Neuron (in vitro differentiated cells): ENCODE measurements around the gene FBXO21.

ENCODE experiments used
- H2AFZ ChIP-seq: one replicate; pipeline ENCODE4 v1.6.1; 2013; ENCODE audit warnings: low read depth, mild to moderate bottlenecking, inconsistent platforms, low read length, moderate library complexity
- H3K27me3 ChIP-seq: one replicate; pipeline ENCODE4 v1.6.1; 2013; ENCODE audit warnings: low read length; ENCODE audit not compliant: insufficient read depth
- H3K36me3 ChIP-seq: one replicate; pipeline ENCODE4 v1.6.1; 2013; ENCODE audit warnings: low read length; ENCODE audit not compliant: insufficient read depth
- H3K4me1 ChIP-seq: one replicate; pipeline ENCODE4 v1.6.1; 2013; ENCODE audit warnings: low read length; ENCODE audit not compliant: insufficient read depth
- H3K4me3 ChIP-seq: 2 replicates; pipeline ENCODE4 v1.5.1; 2013; ENCODE audit warnings: mild to moderate bottlenecking, low read length, moderate library complexity
- H3K9me3 ChIP-seq: one replicate; pipeline ENCODE4 v1.6.1; 2013; ENCODE audit warnings: low read length

FBXO21 gene

DNA sequence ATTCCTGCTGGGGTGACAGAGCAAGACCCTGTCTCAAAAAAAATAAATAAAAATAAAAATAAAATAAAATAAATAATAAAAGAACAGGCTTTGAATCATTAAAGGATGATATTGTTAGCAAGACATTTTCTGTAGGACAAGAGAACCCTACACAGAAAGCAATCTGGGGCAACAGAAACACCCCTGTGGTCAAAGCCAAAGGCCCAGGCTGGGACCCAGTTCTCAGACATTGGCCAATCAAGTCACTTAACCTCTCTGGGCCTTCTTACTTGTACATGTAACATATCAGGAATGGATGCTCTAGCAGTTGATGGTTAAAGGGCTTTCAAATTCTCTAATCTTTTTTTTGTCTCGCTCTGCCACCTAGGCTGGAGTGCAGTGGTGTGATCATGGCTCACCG, 55.5 kb downstream of the FBXO21 start:
- Histone ChIP-seq H3K4me1 (no peaks in the 10 kb centered on the region), H3K9me3 (no peaks in the 10 kb centered on the region), H3K36me3 (no peaks in the 10 kb centered on the region), H2AFZ (no peak overlapping the region), H3K27me3 (no peaks in the 10 kb centered on the region), H3K4me3 (no peak overlapping the region)

DNA sequence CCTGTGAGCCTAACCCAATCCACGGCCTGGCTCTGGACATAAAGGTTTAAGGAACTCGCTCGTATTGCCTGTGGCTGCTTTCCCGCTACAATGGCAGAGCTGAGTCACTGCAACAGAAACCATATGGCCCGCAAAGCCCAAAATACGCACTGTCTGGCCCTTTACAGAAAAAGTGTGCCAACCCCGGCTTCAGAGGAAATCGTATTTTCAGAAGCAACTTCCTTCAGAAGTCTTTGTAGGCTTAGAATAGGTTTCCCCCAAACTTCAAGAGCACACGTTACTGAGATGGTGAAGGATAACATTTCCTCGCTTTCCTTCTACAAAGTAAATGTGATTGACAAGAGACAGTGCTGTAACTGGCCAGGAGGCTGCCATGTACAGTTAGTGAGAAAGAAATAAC, 56.2 kb downstream of the FBXO21 start:
- Histone ChIP-seq H3K4me1 (no peaks in the 10 kb centered on the region), H3K36me3 (no peaks in the 10 kb centered on the region)

DNA sequence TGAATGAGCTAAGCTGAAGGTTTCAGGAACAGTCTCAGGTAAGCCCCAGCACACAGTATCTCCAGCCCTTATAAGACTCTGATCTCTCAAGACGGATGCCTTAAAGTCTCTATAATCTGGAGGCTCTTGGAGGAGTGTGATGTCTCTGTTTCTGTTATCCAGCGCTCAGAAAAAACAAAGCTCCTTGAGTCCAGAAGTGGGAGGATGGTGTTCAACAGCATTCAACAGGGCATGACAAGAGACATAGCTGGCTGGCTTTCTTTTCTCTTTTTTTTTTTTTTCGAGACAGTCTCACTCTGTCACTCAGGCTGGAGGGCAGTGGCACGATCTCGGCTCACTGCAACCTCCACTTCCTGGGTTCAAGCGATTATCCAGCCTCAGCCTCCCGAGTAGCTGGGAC, 59.5 kb downstream of the FBXO21 start:
- Histone ChIP-seq H2AFZ (no peak overlapping the region), H3K4me3 (no peak overlapping the region), H3K4me1 (no peaks in the 10 kb centered on the region), H3K27me3 (no peaks in the 10 kb centered on the region), H3K36me3 (no peaks in the 10 kb centered on the region), H3K9me3 (no peaks in the 10 kb centered on the region)

More for the DNA sequence above, 56.2 kb downstream of the FBXO21 start:
- Histone ChIP-seq H3K27me3 (no peaks in the 10 kb centered on the region), H2AFZ (no peak overlapping the region), H3K4me3 (no peak overlapping the region), H3K9me3 (no peaks in the 10 kb centered on the region)

DNA sequence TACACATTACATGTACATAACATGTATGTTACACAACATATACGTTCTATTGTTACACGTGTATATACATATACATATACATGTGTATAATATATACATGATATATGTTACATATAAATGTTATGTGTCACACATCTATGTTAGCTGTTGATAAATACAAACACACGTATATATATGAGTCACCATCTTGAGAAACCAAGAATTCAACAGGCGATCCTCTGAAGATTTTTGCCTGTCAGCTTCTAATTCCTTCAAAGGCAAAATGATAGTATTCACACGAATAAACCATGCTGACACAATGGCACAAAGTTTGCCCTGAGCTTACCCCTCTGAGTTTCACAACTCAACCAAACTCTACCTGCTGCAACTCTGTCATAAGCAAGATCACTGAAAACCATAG, 60.9 kb downstream of the FBXO21 start:
- H3K4me1 ChIP-seq = peaks cover 2% of the 10 kb centered on the region
- H2AFZ ChIP-seq = no peak overlapping the region
- H3K9me3 ChIP-seq = no peaks in the 10 kb centered on the region
- no peaks in the 10 kb centered on the region for H3K27me3 ChIP-seq
- H3K4me3 ChIP-seq = no peak overlapping the region
- H3K36me3 ChIP-seq = no peaks in the 10 kb centered on the region

DNA sequence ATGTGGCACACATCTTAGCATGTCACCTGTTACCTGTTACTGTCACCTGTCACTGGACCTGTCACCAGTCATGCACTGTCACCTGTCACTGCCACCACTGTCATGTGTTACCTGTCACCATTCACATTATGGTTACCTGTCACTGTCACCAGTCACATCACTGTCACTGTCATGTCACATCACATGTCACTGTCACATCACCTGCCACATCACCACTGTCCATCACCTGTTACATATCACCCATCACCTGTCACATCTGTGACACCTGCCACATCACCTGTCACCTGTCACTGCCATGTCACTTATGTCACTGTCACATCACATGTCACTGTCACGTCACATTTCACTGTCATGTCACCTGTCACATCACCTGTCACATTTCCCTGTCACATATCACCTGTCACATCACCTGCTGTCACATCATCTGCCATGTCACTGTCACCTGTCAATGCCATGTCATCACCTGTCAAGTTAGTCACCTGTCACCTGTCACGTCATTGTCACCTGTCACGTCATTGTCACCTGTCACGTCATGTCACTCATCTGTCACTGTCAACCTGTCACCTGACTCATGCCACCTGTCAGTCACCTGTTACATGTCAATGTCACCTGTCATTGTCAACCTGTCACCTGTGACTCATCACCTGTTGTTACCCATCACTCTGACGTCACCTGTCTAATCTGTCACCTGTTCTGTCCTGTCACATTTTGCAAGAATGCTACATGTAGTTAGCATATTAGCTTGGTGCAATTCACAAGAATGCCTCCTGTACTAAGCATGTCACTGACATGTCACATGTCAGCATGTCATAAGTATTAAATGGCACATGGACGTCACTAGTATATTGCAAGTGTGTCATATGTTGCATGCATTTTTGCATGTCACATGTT, 62.1 kb downstream of the FBXO21 start:
- H3K36me3 ChIP-seq = no peaks in the 10 kb centered on the region
- peaks cover 2% of the 10 kb centered on the region for H3K4me1 ChIP-seq
- no peak overlapping the region for H3K4me3 ChIP-seq
- H3K27me3 ChIP-seq = no peaks in the 10 kb centered on the region
- no peak overlapping the region for H2AFZ ChIP-seq
- H3K9me3 ChIP-seq = no peaks in the 10 kb centered on the region

DNA sequence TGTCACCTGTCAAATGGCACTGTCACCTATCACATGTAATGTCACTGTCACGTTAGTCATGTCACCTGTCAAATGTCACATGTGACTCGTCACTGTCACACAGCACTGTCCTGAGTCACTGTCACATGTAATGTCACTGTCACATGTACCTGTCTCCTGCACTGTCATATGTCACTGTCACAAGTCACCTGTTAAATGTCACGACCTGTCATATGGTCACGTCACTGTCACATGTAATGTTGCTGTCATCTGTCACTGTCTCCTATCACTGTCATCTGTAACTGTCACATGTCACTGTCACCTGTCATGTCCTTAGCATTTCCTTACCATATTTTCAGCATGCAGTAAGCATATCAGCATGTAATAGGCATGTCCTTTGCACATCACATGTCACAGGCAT, 63.9 kb downstream of the FBXO21 start:
- Histone ChIP-seq H3K36me3 (no peaks in the 10 kb centered on the region), H3K4me1 (peaks cover 2% of the 10 kb centered on the region), H2AFZ (no peak overlapping the region)

DNA sequence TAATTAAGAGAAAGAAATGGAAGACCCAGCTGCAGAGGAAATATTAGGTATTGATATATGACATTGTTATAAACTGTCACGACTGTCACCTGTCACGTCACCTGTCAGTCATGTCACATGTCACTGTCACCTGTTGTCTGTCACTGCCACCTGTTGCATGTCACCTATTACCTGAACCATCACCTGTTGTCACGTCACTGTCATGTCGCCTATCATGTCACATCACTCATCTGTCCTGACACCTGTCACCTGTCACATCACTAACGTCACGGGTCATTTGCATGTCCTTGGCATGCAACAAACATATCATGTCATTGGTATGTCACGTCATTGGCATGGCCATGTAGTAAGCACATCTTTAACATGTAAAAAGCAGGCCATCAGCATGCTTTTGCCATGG, 64.5 kb downstream of the FBXO21 start:
- Histone ChIP-seq H3K36me3 (no peaks in the 10 kb centered on the region), H3K4me1 (peaks cover 2% of the 10 kb centered on the region), H3K27me3 (no peaks in the 10 kb centered on the region), H3K9me3 (no peaks in the 10 kb centered on the region), H2AFZ (no peak overlapping the region), H3K4me3 (no peak overlapping the region)

More for the DNA sequence above, 63.9 kb downstream of the FBXO21 start:
- Histone ChIP-seq H3K4me3 (no peak overlapping the region), H3K27me3 (no peaks in the 10 kb centered on the region), H3K9me3 (no peaks in the 10 kb centered on the region)

DNA sequence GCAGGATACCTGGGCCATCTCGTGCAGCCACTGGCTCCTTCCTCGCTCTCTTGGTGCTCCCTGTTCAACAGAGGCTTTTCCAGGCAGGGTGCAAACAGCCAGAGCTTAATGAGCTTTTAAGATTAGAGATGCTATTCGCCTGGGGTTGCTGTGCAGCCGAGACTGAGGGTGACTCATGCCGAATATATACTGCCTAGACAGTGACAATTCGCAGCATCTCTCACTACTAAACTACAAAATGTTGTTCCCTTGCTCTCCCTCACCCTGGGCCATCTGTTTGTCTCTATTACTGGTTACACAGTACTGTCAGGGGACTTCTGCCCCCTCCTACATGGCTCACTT, 65.0 kb downstream of the FBXO21 start:
- Histone ChIP-seq H3K4me1 (peaks cover 2% of the 10 kb centered on the region), H3K27me3 (no peaks in the 10 kb centered on the region), H3K4me3 (no peak overlapping the region), H2AFZ (no peak overlapping the region), H3K36me3 (no peaks in the 10 kb centered on the region), H3K9me3 (no peaks in the 10 kb centered on the region)

DNA sequence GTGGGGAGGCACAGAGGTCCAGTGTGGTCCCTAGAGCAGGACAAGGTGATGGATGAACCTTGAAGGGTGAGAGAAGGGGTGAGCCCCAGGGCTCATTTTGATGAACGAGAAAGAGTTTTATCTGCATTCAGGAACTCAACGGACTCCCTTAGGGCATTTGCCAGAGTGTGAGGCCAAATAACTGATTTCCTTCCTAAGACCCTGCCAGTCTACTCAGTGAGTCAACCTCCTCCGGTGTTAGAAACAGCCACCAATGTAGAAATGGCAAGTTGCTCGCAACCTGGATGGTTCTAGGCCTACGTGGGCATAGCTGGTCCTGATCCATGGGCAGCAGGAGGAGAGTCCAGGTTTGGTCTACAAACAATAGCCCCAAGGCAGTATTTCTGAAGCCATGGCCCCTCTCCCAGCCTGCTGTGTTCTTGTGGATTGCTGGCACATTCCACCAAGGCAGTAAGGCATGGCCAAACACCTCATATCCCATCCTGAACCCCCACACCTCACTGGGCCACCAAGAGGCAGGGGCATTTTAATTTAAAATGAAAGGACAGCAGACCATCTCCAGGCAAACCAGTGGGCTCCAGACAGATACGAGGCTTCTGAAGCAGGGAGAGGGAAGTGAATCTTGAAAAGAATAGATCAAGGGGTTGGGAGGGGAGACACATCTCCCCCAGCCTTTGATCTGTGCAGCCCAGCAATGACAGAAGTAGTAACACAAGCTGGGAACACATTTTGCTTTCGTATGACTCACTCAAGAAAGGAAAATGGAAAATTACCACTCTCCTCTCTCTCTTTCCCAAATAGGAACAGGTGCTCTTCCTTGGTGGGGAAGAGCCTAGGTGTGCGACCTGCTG, 65.6 kb downstream of the FBXO21 start:
- Histone ChIP-seq H2AFZ (no peak overlapping the region), H3K4me1 (peaks cover 2% of the 10 kb centered on the region), H3K36me3 (no peaks in the 10 kb centered on the region), H3K27me3 (no peaks in the 10 kb centered on the region), H3K9me3 (no peaks in the 10 kb centered on the region), H3K4me3 (no peak overlapping the region)

DNA sequence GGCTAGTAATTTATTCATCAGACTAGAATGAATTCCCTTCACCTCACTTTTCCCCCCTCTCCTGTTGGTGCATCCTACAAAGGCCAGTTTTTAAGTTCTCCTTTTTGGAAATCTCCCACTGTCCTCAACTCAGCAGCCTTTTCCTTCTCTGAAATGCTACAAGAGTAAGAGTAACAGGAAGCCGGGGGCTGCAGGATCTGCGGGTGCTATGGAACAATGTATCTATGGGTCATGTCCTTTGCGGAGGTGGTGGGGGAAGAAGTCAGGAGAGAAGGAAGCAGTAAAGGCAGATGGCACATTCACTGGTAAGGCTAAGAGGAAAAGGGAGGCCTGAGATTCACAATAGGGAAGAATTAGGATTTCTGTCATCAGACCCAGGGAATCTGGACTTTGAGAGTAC, 68.8 kb downstream of the FBXO21 start:
- peaks cover 13% of the 10 kb centered on the region for H3K4me1 ChIP-seq
- no peak overlapping the region for H3K4me3 ChIP-seq
- H3K9me3 ChIP-seq = no peaks in the 10 kb centered on the region
- no peaks in the 10 kb centered on the region for H3K27me3 ChIP-seq
- no peak overlapping the region for H2AFZ ChIP-seq
- no peaks in the 10 kb centered on the region for H3K36me3 ChIP-seq

DNA sequence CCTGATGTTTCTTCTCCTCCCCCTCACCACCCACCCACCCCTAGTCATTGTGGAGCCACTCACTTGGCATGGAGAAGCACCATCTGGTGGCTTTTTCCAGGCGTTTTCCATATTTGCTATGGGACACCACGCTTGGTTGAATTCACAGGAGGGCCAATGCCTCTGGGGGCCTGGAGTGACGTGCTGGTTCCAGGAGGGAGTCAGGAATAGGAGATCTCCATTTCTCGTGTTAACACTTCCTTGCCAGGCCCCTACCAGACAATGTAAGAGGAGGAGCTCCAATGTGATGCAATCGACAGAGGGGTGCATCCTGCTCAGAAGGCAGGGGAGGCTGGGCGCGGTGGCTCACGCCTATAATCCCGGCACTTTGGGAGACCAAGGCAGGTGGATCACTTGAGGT, 69.5 kb downstream of the FBXO21 start:
- no peaks in the 10 kb centered on the region for H3K9me3 ChIP-seq
- no peaks in the 10 kb centered on the region for H3K27me3 ChIP-seq
- H3K36me3 ChIP-seq = no peaks in the 10 kb centered on the region
- H2AFZ ChIP-seq = no peak overlapping the region
- H3K4me1 ChIP-seq = peaks cover 13% of the 10 kb centered on the region
- no peak overlapping the region for H3K4me3 ChIP-seq

DNA sequence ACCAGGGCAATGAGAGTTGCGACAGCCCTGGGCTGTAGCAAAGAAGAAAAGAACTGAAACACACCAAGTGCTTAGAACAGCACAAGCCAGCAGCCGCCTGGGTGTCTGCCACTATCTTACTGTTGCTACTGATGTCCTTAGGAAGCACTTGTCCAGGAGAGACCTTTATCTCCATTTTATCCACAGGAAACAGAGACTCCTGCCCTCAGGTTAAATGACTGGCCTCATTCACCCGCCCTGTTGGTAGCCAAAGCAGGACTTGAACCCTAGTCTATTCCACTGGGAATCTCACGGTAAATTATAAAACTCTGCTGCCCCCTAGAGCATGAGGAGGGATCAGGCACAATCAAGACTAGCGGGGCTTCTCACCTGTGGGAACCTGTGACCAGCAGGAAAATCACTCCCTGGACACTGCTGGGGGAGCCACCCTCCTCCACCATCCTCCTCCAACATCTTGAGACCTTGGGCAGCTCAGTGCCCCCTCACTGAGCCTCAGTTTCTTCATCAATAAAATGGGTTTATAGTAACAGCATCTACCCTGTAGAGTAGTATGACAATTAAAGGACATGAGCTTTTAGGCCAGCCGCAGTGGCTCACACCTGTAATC, 70.6 kb downstream of the FBXO21 start:
- Histone ChIP-seq H3K36me3 (no peaks in the 10 kb centered on the region), H3K4me1 (peaks cover 11% of the 10 kb centered on the region), H3K27me3 (no peaks in the 10 kb centered on the region), H3K4me3 (no peak overlapping the region), H3K9me3 (no peaks in the 10 kb centered on the region), H2AFZ (no peak overlapping the region)
